HG03280 (cell line): ENCODE results near the gene RPS15A.
"Not testable (repeated sequence)": the region's sequence is repeated elsewhere in the genome, so short reads cannot be mapped to it uniquely, and the experiment has no call there.

Experiments used
- ATAC-seq: cut with Tn5 transposase; IDR thresholded peaks from one replicate; pipeline ENCODE4 v1.9.1; 2021; ENCODE audit warnings: mild to moderate bottlenecking, moderate library complexity; ENCODE audit not compliant: unreplicated experiment

The RPS15A gene

GRCh38 chr16:18799500-18799899 lies 9.4 kb upstream of the RPS15A start:
- no peak for ATAC-seq

GRCh38 chr16:18797746-18798145 lies 7.6 kb upstream of the RPS15A start:
- ATAC-seq: no peak

GRCh38 chr16:18796377-18796776 lies 6.2 kb upstream of the RPS15A start:
- ATAC-seq: no peak

GRCh38 chr16:18792836-18793433 lies 2.8 kb upstream of the RPS15A start:
- ATAC-seq: no peak

- no peak for ATAC-seq
Measured at GRCh38 chr16:18789515-18789849, 652 bp downstream of the RPS15A start.

- no peak for ATAC-seq
Measured at GRCh38 chr16:18788828-18789514, 1.2 kb downstream of the RPS15A start.

- ATAC-seq: no peak
Measured at GRCh38 chr16:18784917-18785623, 5.1 kb downstream of the RPS15A start.

GRCh38 chr16:18783430-18784341 lies 6.4 kb downstream of the RPS15A start:
- no peak for ATAC-seq

GRCh38 chr16:18782697-18783429 lies 7.3 kb downstream of the RPS15A start:
- no peak for ATAC-seq

- not testable (repeated sequence) for ATAC-seq
Measured at GRCh38 chr16:18781232-18781631, 8.9 kb downstream of the RPS15A start.

GRCh38 chr16:18780460-18781026 lies 9.6 kb downstream of the RPS15A start:
- ATAC-seq: not testable (repeated sequence)

GRCh38 chr16:18777664-18778063 lies 12.5 kb downstream of the RPS15A start:
- ATAC-seq: not testable (repeated sequence)

- not testable (repeated sequence) for ATAC-seq
Measured at GRCh38 chr16:18776334-18776733, 13.8 kb downstream of the RPS15A start.

GRCh38 chr16:18774651-18775050 lies 15.5 kb downstream of the RPS15A start:
- ATAC-seq: not testable (repeated sequence)

- ATAC-seq: not testable (repeated sequence)
Measured at GRCh38 chr16:18772171-18772570, 18.0 kb downstream of the RPS15A start.

GRCh38 chr16:18770336-18770962 lies 19.7 kb downstream of the RPS15A start:
- ATAC-seq: not testable (repeated sequence)

- peak; percentile 50 for ATAC-seq
Measured at GRCh38 chr16:18767217-18767616, 22.9 kb downstream of the RPS15A start.

GRCh38 chr16:18762713-18763112 lies 27.4 kb downstream of the RPS15A start:
- ATAC-seq: not testable (repeated sequence)
